Thyroid gland (tissue), 4 donors: ENCODE results near the gene G3BP2.
"Not testable (repeated sequence)": the region's sequence is repeated elsewhere in the genome, so short reads cannot be mapped to it uniquely, and the experiment has no call there.

Experiments used
- CTCF ChIP-seq, 6 experiments: fragments of 200-600 bp in 3 of 6; fragments of 450-650 bp in 3 of 6; sonication (generic) in 3 of 6; IDR thresholded peaks; one replicate each; pipeline ENCODE4 v1.5.1; 2016 to 2019; ENCODE audit warnings: antibody characterized with exemption in 6 of 6, mild to moderate bottlenecking in 2 of 6, inconsistent platforms in 1 of 6, moderate library complexity in 1 of 6
- POLR2A ChIP-seq, 2 donors: fragments of 450-650 bp; IDR thresholded peaks; one replicate each; pipeline ENCODE4 v1.6.1; 2017; ENCODE audit warnings: antibody characterized with exemption in 2 of 2, mild to moderate bottlenecking in 2 of 2, moderate library complexity in 1 of 2

- not testable (repeated sequence) for TF ChIP-seq CTCF, POLR2A (IDR thresholded peaks at IDR 0.05)
Observed at GRCh38 chr4:75664604-75665003, 8.6 kb downstream of the G3BP2 start.
